GM18511 (cell line): ENCODE results near the gene CAPN12.

Experiments used
- ATAC-seq: cut with Tn5 transposase; IDR thresholded peaks from one replicate; pipeline ENCODE4 v1.9.1; 2021; ENCODE audit warnings: mild to moderate bottlenecking, moderate library complexity; ENCODE audit not compliant: unreplicated experiment

The CAPN12 gene

DNA sequence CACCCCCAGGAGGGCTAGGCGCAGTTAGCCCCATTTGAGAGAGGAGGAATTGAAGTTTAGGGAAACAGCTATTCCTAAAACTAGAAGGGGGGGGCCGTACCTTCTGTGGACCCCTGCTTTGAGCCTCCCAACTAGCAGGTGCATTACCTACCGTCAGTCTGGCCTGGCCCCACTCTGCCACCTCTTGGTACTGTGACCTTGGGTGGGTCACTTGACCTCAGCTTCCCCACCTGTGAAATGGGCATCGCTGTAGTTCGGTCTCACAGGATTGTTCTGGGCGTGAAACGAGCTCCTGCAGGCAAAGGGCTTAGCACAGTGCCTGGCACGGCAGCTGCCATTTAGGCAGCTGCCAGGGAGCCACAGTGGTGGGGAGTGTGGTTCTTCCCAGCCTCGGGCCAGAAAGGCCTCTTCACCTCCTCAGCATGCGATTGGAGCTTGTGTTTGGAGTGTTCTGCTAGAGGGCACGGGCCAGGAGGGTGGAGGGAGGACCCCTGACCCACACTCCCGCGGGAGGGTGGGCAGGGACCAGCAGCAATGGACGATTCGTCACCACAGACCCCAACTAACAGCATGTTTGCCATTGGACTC is 32.0 kb downstream of the CAPN12 start:
- no peak for ATAC-seq

GRCh38 chr19:38711726-38712153 is 32.5 kb downstream of the CAPN12 start:
- ATAC-seq = no peak

DNA sequence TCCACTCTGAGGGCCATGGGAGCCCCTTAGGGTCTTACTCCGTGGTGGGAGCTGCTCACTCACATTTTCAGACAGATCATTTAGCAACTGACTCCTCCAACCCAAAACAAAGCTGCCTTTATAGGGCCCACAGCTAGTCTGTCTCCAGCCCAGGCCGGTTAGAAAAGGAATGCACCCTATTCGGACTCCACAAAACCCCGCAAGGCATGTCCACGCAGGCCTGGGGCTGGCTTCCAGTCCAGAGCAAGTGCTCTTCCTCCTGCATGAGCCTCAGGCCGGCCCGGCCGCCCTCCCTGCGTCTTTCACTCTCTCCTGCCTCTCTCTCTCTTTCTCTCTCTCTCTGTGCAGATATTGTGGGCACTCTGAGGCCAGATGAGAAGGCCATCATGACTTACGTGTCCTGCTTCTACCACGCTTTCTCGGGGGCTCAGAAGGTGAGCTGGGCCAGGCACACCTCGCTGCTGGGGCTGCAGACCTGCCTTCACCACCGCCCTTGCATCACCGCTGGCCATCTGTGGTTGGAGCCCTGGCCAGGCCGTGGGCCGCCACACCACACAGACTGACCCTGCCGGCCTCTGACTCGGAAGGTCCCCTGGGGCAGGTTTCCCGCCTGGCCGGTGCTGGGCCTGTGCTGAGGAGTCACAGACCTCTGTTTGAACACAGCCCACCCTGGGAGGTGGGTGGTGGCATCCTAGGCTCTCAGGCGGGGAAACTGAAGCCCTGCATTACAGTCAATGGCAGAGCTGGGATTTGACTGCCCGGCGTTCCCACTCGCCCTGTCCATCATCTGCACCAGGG is 33.1 kb downstream of the CAPN12 start:
- ATAC-seq = no peak

DNA sequence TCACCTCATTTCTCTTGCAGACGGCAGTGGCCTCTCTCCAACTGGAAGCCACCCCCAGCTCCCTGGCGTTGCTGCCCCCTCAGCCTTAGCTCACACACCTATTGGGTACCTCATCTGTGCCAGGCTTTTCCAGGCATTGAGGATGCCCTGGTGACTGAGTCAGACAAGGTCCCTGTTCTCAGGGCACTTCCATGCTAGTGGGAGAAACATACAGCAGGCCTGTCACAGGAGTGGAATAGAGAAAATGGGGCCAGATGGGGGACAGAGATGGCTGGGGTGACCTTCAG is 33.9 kb downstream of the CAPN12 start:
- no peak for ATAC-seq

- no peak for ATAC-seq
Observed at GRCh38 chr19:38709671-38710415, 34.4 kb downstream of the CAPN12 start.

- no peak for ATAC-seq
Observed at GRCh38 chr19:38709119-38709518, 35.2 kb downstream of the CAPN12 start.

DNA sequence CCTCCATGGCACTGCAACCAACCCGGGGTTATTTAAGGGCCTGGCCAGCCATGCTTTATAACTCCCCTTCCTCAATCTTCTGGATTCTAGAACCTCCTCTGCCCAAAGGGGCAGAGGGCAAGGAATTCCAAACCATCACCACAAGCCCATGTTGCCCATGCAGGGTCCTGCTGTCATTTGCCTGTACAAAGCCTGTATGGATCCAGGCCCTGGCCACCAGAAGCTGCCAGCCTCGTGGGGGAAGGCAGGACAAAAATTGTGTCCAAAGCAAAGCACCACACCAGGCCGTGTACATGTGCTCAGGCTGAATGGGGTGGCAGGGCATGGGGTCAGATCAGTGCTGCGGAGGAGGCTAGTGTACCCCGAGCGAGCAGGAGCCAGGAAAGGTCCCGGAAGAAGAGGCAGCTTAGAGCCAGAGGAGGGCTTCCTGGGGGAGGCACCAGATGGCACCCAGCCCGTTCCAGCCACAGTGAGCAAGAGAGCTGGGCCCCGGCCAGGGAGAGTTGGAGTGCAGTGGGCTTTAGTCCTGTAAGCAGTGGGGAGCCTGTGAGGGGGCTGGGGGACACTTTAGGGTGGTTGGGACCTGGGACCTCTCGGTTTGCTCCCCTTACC is 35.8 kb downstream of the CAPN12 start:
- ATAC-seq = no peak

GRCh38 chr19:38707512-38708114 is 36.7 kb downstream of the CAPN12 start:
- no peak for ATAC-seq

- no peak for ATAC-seq
Observed at GRCh38 chr19:38706792-38707511, 37.3 kb downstream of the CAPN12 start.

GRCh38 chr19:38705197-38706019 is 38.9 kb downstream of the CAPN12 start:
- ATAC-seq = no peak

GRCh38 chr19:38704488-38705026 is 39.7 kb downstream of the CAPN12 start:
- ATAC-seq = no peak

- ATAC-seq = no peak
Observed at GRCh38 chr19:38703509-38703908, 40.8 kb downstream of the CAPN12 start.

DNA sequence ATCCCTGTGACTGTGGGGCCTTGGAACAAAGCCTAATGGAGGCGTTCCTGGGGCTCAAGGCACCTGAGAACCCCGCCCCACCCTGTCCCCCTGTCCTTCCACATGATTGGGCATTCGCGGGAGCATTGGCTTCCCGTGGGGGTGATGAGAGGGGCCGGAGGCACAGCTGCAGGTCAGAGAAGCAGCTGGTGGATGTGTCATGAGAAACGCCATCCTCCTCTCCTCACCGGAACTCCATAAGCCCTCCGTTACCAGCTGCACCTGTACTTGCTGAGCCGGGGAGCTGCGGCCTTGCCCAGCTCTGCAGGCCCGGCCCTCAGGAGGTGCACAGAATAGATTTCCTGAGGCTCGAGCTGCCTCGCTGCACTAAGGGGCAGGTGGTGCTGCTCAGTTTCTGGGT is 42.0 kb downstream of the CAPN12 start:
- no peak for ATAC-seq

GRCh38 chr19:38701455-38702063 is 42.7 kb downstream of the CAPN12 start:
- ATAC-seq = no peak

DNA sequence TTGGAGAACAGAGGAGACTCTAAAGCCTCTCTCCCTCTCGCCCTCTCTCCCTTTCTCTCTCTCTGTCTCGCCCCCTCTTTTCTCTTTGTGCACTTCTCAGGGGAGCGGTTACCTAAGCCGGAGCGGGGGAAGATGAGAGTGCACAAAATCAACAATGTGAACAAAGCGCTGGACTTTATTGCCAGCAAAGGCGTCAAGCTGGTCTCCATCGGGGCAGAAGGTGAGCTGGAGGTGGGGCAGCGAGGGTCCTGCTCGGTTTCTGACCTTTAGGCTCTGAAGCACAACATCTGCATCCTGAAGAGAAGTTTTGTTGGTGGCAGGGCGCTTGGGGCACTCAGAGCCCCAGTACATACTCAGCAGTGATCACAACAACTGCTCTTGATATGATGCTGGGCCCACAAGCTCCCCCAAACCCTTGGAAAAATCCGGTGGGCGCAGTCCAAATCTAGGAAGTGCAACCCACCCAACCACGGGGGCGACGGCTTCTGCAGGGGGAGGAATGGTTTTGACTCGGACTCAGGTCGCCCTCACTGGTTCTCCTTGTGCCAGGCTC is 43.3 kb downstream of the CAPN12 start:
- no peak for ATAC-seq

DNA sequence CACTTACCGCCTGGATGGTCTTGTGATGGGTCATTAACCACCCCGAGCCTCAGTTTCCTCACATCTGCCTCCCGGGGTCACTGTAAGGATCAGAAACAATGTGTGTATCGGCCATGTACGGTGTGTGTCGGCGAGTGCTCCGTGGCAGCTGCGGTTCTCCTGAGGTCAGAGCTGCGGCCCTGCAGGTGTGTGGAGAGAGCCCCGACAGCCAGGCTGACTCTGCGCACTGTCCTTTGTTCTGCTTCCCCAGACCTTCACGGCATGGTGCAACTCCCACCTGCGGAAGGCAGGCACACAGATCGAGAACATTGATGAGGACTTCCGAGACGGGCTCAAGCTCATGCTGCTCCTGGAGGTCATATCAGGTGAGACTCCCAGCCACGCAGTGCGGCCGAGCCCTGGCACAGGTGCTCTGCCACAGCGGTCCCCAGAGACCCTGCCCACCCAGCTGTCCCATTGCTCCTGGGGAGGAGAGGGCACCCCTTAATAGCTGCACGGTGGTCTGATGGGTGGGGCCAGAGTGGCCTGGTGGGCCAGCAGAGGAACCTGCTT is 43.8 kb downstream of the CAPN12 start:
- ATAC-seq = no peak

DNA sequence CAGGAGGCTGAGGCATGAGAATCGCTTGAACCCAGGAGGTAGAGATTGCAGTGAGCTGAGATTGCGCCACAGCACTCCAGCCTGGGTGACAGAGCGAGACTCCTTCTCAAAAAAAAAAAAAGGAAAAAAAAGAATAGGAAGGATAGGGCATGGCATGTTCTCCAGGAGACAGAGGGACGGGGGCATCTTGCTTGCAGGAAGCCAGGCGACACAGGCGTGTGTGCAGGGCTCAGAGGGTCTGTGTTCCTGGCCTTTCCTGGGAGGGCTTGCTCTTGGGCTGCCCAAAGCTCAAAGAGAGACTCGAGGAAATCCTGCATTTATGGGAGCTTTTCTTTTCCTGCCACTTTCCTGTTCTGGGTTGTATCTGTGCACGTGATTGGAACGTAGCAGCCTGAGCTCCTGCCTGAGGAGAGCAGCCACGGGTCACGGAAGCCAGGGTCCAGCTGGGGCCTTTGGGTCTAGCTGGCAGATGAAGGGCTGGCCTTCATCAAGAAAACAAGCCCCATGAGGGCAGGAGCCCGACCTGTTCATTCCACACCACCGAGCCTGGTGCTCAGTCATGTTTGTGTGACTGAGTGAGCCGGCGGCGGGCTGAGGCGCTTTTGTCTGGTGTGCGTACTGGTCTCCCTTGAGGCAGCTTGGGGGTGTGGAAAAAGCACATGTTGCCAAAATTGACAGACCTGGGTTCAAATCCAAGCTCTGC is 44.5 kb downstream of the CAPN12 start:
- ATAC-seq = no peak

DNA sequence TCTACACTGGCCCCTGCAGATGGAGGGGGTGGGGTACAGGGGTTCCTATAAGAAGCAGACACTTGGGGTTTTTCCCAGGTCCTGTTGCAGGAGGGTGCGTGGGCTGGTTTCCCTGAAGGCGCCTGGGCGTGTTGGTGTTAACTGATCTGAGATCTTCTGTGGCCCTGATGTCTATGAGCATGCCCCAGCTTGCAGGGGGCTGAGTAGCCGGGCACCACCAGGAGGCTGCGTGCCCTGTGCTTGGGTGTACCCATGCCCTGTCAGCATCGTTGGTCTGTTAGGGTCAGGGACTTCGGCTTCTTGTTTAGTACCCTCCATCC is 45.3 kb downstream of the CAPN12 start:
- no peak for ATAC-seq
